Lower leg skin (tissue), 4 donors: Measurements from ENCODE around the gene RXRG. TPM values are rescaled to one million over a fixed set of nuclear protein-coding genes. Genes with fewer than 3 reads are reported as not detected.
A peak's percentile ranks its signal among the peaks of the same experiment; 100 is the strongest.

Experiments
- DNase-seq, 2 donors: peaks; one replicate each; pipeline ENCODE4 v3.0.0-alpha.2; 2019; ENCODE audit warnings: low spot score in 2 of 2
- H3K4me3 ChIP-seq: fragments of 200-600 bp; sonication (generic); 2 replicates; pipeline ENCODE4 v1.5.1; 2017; ENCODE audit warnings: mild to moderate bottlenecking, low read depth; ENCODE audit not compliant: poor library complexity, severe bottlenecking
- CTCF ChIP-seq, 3 donors: fragments of 450-650 bp; IDR thresholded peaks; one replicate each; pipeline ENCODE4 v1.5.1; 2016; ENCODE audit warnings: antibody characterized with exemption in 3 of 3, mild to moderate bottlenecking in 3 of 3, moderate library complexity in 2 of 3
- POLR2A ChIP-seq, 2 donors: fragments of 450-650 bp; IDR thresholded peaks; one replicate each; pipeline ENCODE4 v1.6.1; 2016 to 2017; ENCODE audit warnings: antibody characterized with exemption in 2 of 2, mild to moderate bottlenecking in 1 of 2, moderate library complexity in 1 of 2
- WGBS, 2 donors: methylation state at CpG; one replicate each; pipeline ENCODE4 v1.1.5; 2018; 5-methylcytosine and 5-hydroxymethylcytosine counted together
- intact Hi-C: fragments of 100-400 bp; cut with DNase I; formaldehyde crosslinking; loops from one replicate; pipeline ENCODE4 v1.15.0; 2023; ENCODE audit warnings: low total_unique reads
- total RNA-seq, 4 donors: library from RNA; depleted of rRNA; stranded (reverse); fragments of >200 nt; gene quantifications; one replicate each; pipeline ENCODE4 v1.1.0, GENCODE V29; 2016

RXRG gene
- total RNA-seq, 4 donors from 2014 or later: 0.66 to 2.3 TPM; not detected in 2

DNA sequence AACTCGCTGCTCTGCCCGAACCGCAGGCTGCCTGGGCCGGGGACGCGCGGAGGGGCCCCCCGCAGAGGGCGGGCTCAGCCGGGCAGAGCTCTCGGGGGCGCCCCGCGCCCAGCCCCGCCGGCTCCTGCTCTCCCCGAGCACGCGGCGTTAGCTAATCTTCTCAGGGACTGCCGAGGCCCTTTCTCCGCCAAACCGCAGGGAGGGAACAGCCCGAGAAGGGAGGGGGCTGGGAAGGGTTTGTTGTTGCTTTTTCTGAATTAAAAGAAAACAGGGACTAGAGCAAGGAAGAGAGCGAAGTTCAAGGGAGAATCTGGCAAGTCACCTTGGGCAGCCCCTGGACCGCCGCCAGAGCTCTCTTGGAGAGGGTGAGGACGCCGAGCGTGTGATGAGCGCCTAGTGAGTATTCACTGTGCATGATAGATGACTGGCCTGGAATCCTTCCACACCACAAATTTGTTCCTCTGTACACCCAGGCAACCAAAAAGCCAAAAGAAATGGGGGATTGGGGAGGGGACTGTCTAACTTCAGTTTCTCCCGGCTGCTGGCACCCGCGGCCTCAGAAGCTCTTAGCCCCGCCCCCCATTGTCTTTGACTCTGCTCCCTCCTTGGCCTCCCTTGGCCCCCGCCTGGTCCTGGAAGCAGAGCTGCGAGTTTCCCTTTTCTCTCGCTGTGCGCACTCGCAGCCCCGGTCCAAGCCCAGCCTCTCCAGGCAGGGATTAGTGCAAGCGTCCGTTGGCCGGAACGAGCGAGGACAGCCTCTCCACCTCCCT is 68.7 kb downstream of the RXRG start:
- TF ChIP-seq POLR2A (IDR thresholded peaks at IDR 0.05) (no peak), CTCF (IDR thresholded peaks at IDR 0.05) (no peak)
- DNase-seq: peak; percentile 85 to 97
- intact Hi-C loops: loop anchor here (10.0 kb wide), 1 partner anchor 121 kb away; no protein-coding TSS in a partner anchor
- 1% methylated on average over 31 to 36 of the region's 46 CpGs for WGBS, 2 donors
- no peak overlapping the region for H3K4me3 ChIP-seq

DNA sequence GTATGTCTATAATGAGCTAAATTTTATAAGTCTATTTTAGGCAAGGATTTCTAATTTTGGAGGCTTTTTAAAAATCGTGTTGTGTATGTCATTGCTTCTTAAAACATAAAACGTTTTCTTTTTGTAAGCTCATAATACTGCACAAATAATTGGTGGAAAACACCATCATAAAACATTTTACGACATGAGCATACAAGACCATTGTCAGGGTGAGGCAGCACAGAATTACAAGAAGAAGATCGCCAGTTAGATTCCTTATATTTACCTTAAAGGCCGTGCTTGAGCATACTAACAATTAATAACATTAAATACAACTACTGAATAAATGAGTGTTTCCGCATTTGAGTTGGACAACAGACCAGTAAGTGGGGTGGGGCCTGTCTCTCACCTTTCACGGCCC is 69.3 kb downstream of the RXRG start:
- TF ChIP-seq CTCF (IDR thresholded peaks at IDR 0.05): no peak
- no peak for DNase-seq
- no peak overlapping the region for H3K4me3 ChIP-seq
- intact Hi-C loops: loop anchor here (10.0 kb wide), 1 partner anchor 121 kb away; no protein-coding TSS in a partner anchor
- 19 to 28% methylated on average over 7 of the region's 7 CpGs for WGBS, 2 donors

DNA sequence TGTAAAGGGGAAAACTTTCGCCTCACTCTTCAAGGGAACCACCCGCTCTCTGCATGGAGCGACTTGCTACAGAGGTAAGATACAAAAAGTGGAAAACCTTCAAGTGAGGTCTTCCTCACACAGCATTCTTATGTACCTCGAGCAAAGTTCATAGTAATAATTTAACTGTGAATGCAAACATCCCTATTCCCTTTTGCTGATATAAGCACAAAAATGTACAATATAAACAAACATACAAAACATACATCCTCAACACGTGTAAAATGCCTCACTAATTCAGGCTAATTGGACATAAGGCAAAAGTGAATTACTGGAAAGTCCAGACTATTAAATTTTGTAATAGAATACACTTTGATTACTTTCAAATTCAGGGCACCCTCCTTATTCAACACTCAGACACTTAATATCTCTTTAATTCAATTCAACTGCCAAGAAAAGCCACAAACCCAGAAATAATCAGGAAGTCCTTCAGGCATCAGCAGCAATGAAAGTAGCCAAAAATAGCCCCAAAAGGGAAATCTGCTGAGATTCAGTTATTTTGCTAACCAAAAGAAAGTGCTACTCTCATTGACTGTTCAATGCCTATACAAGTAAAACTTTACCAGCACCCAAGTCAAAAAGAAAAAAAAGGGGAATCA is 73.2 kb downstream of the RXRG start:
- intact Hi-C loops: loop anchor here (10.0 kb wide), 1 partner anchor 117 kb away; no protein-coding TSS in a partner anchor

GRCh38 chr1:165369255-165369848 is 75.6 kb downstream of the RXRG start:
- TF ChIP-seq CTCF (IDR thresholded peaks at IDR 0.05) (no peak), POLR2A (IDR thresholded peaks at IDR 0.05) (no peak)
- WGBS, 2 donors: 22 to 23% methylated on average over 9 of the region's 9 CpGs
- H3K4me3 ChIP-seq: no peak overlapping the region
- intact Hi-C loops: loop anchor here (10.0 kb wide), 1 partner anchor 225 kb away; no protein-coding TSS in a partner anchor
- peak; percentile 40 to 92 for DNase-seq

More for the DNA sequence above, 73.2 kb downstream of the RXRG start:
- TF ChIP-seq POLR2A (IDR thresholded peaks at IDR 0.05) (no peak), CTCF (IDR thresholded peaks at IDR 0.05) (no peak)
- H3K4me3 ChIP-seq: no peak overlapping the region
- 46 to 55% methylated on average over 5 of the region's 5 CpGs for WGBS, 2 donors
- DNase-seq: no peak

GRCh38 chr1:165367375-165367993 is 77.4 kb downstream of the RXRG start:
- intact Hi-C loops: loop anchor here (10.0 kb wide), 1 partner anchor 223 kb away; no protein-coding TSS in a partner anchor
- H3K4me3 ChIP-seq: no peak overlapping the region
- peak; percentile 79 to 95 for DNase-seq
- TF ChIP-seq CTCF (IDR thresholded peaks at IDR 0.05) (peak in 1 of 3 donors; percentile 72), POLR2A (IDR thresholded peaks at IDR 0.05) (no peak)
- 45 to 62% methylated on average over 7 of the region's 7 CpGs for WGBS, 2 donors
